Panc1 (cell line): ENCODE measurements around the gene RNASEH1. TPM values are rescaled to one million over a fixed set of nuclear protein-coding genes. Genes with fewer than 3 reads are reported as not detected.

ENCODE experiments used
- ATAC-seq: fragments of 200-7000 bp; cut with Tn5 transposase; 2 replicates; pipeline ENCODE4 v1.9.1; 2020; ENCODE audit warnings: mild to moderate bottlenecking, moderate library complexity
- BruUV-seq: library from RNA; stranded (reverse); fragments of 400-500 nt; replicated peaks from 2 replicates; lab custom pipeline; 2021; lab: Mats Ljungman, UMichigan
- CTCF ChIA-PET: fragments of 300-600 bp; sonication (Branson Sonifier 250); formaldehyde crosslinking; loops from one replicate; lab custom pipeline; 2022; ENCODE audit warnings: antibody characterized with exemption; lab: Charles Lee
- POLR2A ChIA-PET: fragments of 300-600 bp; sonication (Branson Sonifier 250); formaldehyde crosslinking; loops from one replicate; lab custom pipeline; 2022; ENCODE audit warnings: antibody characterized with exemption; lab: Charles Lee
- DNase-seq: peaks from one replicate; pipeline ENCODE4 v3.0.0-alpha.2; 2010; ENCODE audit warnings: low read depth, low spot score
- H3K27ac ChIP-seq: 2 replicates; pipeline ENCODE4 v1.5.1; 2011; ENCODE audit warnings: mild to moderate bottlenecking, low read length, inconsistent platforms
- H3K27me3 ChIP-seq: fragments of 200-500 bp; sonication (Bioruptor generic); 2 replicates; pipeline ENCODE4 v1.6.0; 2014; ENCODE audit warnings: low read length, inconsistent platforms; ENCODE audit not compliant: control insufficient read depth, insufficient read depth
- H3K36me3 ChIP-seq: fragments of 200-500 bp; sonication (Bioruptor generic); 2 replicates; pipeline ENCODE4 v1.5.1; 2014; ENCODE audit warnings: inconsistent platforms, mild to moderate bottlenecking, low read length, moderate library complexity; ENCODE audit not compliant: control insufficient read depth, insufficient read depth
- H3K4me1 ChIP-seq: 2 replicates; pipeline ENCODE4 v1.5.1; 2011; ENCODE audit warnings: inconsistent platforms, mild to moderate bottlenecking, low read length, moderate library complexity; ENCODE audit not compliant: control insufficient read depth, insufficient read depth
- H3K4me3 ChIP-seq, 2 experiments: 2 replicates each; pipeline ENCODE4 v1.5.1; 2011 to 2012; ENCODE audit warnings: low read depth in 2 of 2, low read length in 2 of 2, mild to moderate bottlenecking in 2 of 2, inconsistent platforms in 1 of 2, moderate library complexity in 1 of 2
- H3K9me3 ChIP-seq: fragments of 200-500 bp; sonication (Bioruptor generic); 2 replicates; pipeline ENCODE4 v1.5.1; 2014; ENCODE audit warnings: low read depth, mild to moderate bottlenecking, inconsistent platforms, low read length, moderate library complexity; ENCODE audit not compliant: control insufficient read depth, insufficient read depth
- POLR2AphosphoS5 ChIP-seq: IDR thresholded peaks from 2 replicates; pipeline ENCODE4 v1.6.1; 2012; ENCODE audit warnings: mild to moderate bottlenecking, low read depth, low read length, moderate library complexity
- SIN3A ChIP-seq: IDR thresholded peaks from 2 replicates; pipeline ENCODE4 v1.6.1; 2012; ENCODE audit warnings: low read depth, mild to moderate bottlenecking, low read length, moderate library complexity, borderline replicate concordance; ENCODE audit not compliant: insufficient read depth
- TCF7L2 ChIP-seq: IDR thresholded peaks from 2 replicates; pipeline ENCODE4 v1.6.1; 2011; ENCODE audit warnings: mild to moderate bottlenecking, low read depth, low read length, inconsistent platforms
- in situ Hi-C: cut with HindIII; loops from 2 replicates; pipeline ENCODE4 v1.10.0; 2016; ENCODE audit warnings: low sequenced_read_pairs, low pct_unique_long_range_greater_than_20kb
- intact Hi-C: fragments of 100-400 bp; cut with micrococcal nuclease; formaldehyde crosslinking; loops from one replicate; pipeline ENCODE4 v1.10.0; 2022; ENCODE audit not compliant: unreplicated experiment
- total RNA-seq: library from RNA; stranded (reverse); gene quantifications from one replicate; pipeline ENCODE4 v1.2.1, GENCODE V29; 2021; ENCODE audit not compliant: unreplicated experiment
- TF ChIP-seq, protein P1 (sequence below): fragments of 450-650 bp; IDR thresholded peaks from 2 replicates; pipeline ENCODE4 v1.5.1; 2017; ENCODE audit warnings: mild to moderate bottlenecking
- TF ChIP-seq, protein P2 (sequence below), 2 experiments: IDR thresholded peaks; 2 replicates each; pipeline ENCODE4 v1.6.1; 2011 to 2012; ENCODE audit warnings: low read depth in 2 of 2, control low read depth in 1 of 2, low read length in 1 of 2, mild to moderate bottlenecking in 1 of 2, moderate library complexity in 1 of 2; ENCODE audit not compliant: insufficient read depth in 1 of 2

Gene RNASEH1
- total RNA-seq, 1 experiment from 2014 or later: 43.7 TPM

DNA sequence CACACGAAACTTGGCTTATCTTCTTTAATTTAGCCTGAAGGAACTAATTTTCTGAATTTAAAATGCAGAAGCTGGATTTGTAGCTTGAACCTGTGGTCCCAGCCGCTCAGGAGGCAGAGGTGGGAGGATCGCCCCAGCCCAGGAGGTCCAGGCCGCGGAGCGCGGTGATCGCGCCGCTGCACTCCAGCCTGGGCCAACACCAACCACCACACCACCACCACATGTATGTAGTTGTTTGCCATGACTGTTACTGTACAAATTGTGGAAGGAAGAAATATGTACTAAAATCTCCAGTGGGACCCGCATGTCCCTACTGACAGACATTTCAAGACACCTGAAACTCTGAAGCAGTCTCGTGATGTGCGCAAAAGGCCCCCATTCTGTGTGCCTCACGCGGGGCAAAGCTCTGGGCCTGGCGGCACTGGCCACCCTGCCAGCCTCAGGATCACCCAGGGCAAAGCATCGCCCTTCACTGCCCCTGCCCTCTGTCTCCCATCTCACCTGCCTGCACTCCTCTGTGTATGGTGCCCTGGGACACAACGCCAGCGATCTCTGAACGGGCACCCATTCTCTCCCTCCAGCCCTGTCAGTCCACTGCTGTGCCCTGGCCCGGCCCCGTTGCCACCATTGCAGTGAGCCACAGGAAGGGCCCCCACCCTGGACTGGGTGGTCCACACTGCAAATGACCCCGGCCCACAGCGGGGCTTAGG is 28.7 kb downstream of the RNASEH1 start:
- Histone ChIP-seq H3K4me3 (no peak overlapping the region), H3K36me3 (no peaks in the 10 kb centered on the region), H3K27ac (no peak overlapping the region), H3K9me3 (no peaks in the 10 kb centered on the region), H3K4me1 (no peaks in the 10 kb centered on the region), H3K27me3 (no peaks in the 10 kb centered on the region)
- TF ChIP-seq POLR2AphosphoS5 (no peak), SIN3A (no peak), TCF7L2 (no peak)
- TF ChIP-seq, protein P1, sequence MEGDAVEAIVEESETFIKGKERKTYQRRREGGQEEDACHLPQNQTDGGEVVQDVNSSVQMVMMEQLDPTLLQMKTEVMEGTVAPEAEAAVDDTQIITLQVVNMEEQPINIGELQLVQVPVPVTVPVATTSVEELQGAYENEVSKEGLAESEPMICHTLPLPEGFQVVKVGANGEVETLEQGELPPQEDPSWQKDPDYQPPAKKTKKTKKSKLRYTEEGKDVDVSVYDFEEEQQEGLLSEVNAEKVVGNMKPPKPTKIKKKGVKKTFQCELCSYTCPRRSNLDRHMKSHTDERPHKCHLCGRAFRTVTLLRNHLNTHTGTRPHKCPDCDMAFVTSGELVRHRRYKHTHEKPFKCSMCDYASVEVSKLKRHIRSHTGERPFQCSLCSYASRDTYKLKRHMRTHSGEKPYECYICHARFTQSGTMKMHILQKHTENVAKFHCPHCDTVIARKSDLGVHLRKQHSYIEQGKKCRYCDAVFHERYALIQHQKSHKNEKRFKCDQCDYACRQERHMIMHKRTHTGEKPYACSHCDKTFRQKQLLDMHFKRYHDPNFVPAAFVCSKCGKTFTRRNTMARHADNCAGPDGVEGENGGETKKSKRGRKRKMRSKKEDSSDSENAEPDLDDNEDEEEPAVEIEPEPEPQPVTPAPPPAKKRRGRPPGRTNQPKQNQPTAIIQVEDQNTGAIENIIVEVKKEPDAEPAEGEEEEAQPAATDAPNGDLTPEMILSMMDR: no peak
- TF ChIP-seq, protein P2, sequence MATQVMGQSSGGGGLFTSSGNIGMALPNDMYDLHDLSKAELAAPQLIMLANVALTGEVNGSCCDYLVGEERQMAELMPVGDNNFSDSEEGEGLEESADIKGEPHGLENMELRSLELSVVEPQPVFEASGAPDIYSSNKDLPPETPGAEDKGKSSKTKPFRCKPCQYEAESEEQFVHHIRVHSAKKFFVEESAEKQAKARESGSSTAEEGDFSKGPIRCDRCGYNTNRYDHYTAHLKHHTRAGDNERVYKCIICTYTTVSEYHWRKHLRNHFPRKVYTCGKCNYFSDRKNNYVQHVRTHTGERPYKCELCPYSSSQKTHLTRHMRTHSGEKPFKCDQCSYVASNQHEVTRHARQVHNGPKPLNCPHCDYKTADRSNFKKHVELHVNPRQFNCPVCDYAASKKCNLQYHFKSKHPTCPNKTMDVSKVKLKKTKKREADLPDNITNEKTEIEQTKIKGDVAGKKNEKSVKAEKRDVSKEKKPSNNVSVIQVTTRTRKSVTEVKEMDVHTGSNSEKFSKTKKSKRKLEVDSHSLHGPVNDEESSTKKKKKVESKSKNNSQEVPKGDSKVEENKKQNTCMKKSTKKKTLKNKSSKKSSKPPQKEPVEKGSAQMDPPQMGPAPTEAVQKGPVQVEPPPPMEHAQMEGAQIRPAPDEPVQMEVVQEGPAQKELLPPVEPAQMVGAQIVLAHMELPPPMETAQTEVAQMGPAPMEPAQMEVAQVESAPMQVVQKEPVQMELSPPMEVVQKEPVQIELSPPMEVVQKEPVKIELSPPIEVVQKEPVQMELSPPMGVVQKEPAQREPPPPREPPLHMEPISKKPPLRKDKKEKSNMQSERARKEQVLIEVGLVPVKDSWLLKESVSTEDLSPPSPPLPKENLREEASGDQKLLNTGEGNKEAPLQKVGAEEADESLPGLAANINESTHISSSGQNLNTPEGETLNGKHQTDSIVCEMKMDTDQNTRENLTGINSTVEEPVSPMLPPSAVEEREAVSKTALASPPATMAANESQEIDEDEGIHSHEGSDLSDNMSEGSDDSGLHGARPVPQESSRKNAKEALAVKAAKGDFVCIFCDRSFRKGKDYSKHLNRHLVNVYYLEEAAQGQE (IDR thresholded peaks at IDR 0.05; ENCODE audit: insufficient read depth in 1 of 2, low read depth in 2 of 2, low read length in 1 of 2): no peak
- ChIA-PET CTCF (interaction anchor here (0.7 kb wide), 1 partner anchor 10 kb away, joined by 3 read pairs; no protein-coding TSS in a partner anchor), POLR2A (no interaction called here)
- no peak for ATAC-seq
- in situ Hi-C loops: no loop called here
- no TSS peak for BruUV-seq
- intact Hi-C loops: no loop called here
- no peak for DNase-seq

DNA sequence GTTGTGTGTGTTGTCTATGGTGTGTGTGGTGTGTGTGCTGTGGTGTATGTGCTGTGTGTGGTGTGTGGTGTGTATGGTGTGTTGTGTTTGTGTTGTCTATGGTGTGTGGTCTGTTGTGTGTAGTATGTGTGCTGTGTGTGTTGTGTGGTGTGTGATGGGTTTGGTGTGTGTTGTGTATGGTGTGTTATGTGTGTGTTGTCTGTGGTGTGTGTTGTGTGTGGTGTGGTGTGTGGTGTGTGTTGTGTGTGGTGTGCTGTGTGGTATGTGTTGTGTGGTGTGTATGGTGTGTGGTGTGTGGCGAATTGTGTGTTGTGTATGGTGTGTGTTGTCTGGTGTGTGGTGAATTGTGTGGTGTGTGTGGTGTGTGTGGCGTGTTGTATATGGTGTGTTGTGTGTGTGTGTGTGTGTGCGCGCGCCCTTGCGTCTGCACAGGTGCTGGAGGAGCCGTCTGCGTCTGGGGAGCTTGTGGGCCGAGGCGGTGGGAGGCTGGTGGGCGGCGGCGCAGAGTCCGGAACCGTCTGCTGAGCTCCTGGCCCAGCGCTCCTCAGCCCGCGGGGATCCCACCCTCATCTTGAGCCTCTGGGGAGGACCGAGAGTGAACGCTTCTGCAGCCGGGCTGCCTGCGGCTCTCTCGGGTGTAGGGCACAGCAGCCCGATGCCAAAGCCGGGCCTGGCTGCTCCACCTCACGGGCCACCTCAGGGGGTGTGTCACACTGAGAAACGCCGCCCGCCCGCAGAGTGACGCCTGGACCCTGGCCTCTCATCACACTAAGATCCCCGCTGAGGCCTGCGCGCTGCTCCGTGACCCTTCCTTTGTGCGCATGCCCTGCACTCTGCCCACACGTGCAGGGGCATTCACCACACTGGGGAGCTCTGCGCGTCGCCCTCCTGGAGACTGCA is 30.0 kb downstream of the RNASEH1 start:
- Histone ChIP-seq H3K36me3 (no peaks in the 10 kb centered on the region), H3K9me3 (no peaks in the 10 kb centered on the region), H3K4me3 (no peak overlapping the region), H3K27me3 (no peaks in the 10 kb centered on the region), H3K27ac (no peak overlapping the region), H3K4me1 (no peaks in the 10 kb centered on the region)
- intact Hi-C loops: no loop called here
- ChIA-PET POLR2A (no interaction called here), CTCF (no interaction called here)
- in situ Hi-C loops: no loop called here
- DNase-seq: no peak
- no TSS peak for BruUV-seq
- TF ChIP-seq POLR2AphosphoS5 (no peak), TCF7L2 (no peak), SIN3A (no peak)
- TF ChIP-seq, protein P1: no peak
- TF ChIP-seq, protein P2 (IDR thresholded peaks at IDR 0.05; ENCODE audit: insufficient read depth in 1 of 2, low read depth in 2 of 2, low read length in 1 of 2): no peak
- no peak for ATAC-seq
